Measurements from ENCODE around the gene ABR. TPM values are rescaled to one million over a fixed set of nuclear protein-coding genes. Genes with fewer than 3 reads are reported as not detected.

The ABR gene
- polyA plus RNA-seq, 2 of the 4 experiments (the other 2 are of a cell fraction) = 70.9 to 73.8 TPM

DNA sequence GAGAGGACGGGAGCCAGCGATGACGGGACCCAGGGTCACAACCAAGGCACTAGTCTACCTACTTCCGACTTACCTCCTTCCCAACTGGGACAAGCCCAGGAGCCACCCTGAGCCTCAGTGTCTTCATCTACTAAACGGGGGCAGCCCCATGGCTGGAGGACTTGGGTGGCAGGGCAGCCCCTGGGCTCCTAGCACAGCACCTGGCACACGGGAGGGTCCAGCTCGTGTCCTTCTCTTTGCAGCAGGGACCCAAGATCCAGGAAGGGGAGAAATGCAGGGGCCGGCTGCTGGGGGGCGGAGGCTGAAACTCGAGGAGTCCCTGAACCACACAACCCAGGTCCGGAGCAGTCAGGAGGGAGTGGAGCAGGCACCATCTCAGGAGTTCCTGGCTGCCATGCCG is 63.2 kb downstream of the ABR start:
- H3K27ac ChIP-seq = peak overlapping the region; percentile 27 to 99; a peak in 4 of 6 replicates
- CTCF ChIA-PET = interaction anchor here (1.4 to 7.0 kb wide), 6 partner anchors 7 to 71 kb away, joined by 4 to 57 read pairs (median 22); no protein-coding TSS in a partner anchor
- H3K9me3 ChIP-seq = no peaks in the 10 kb centered on the region; the same call in 2 of the 3 replicates
- POLR2A ChIA-PET = no interaction called here
- peaks cover 34% of the 10 kb centered on the region for H3K4me1 ChIP-seq
- H3K4me3 ChIP-seq = no peak overlapping the region
- WGBS (ENCODE audit: missing lambda C conversion rate) = 77% methylated on average over 12 of the region's 12 CpGs
- DNase-seq (ENCODE audit: low read depth in 1 of 2, low spot score in 1 of 2) = no peak
- TF ChIP-seq, protein P1, sequence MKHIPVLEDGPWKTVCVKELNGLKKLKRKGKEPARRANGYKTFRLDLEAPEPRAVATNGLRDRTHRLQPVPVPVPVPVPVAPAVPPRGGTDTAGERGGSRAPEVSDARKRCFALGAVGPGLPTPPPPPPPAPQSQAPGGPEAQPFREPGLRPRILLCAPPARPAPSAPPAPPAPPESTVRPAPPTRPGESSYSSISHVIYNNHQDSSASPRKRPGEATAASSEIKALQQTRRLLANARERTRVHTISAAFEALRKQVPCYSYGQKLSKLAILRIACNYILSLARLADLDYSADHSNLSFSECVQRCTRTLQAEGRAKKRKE (CRISPR knock-in tag; IDR thresholded peaks at IDR 0.05; ENCODE audit: low read depth) = no peak
- no peak for TF ChIP-seq FOSB (CRISPR knock-in tag; IDR thresholded peaks at IDR 0.05)
- TF ChIP-seq, protein P2, sequence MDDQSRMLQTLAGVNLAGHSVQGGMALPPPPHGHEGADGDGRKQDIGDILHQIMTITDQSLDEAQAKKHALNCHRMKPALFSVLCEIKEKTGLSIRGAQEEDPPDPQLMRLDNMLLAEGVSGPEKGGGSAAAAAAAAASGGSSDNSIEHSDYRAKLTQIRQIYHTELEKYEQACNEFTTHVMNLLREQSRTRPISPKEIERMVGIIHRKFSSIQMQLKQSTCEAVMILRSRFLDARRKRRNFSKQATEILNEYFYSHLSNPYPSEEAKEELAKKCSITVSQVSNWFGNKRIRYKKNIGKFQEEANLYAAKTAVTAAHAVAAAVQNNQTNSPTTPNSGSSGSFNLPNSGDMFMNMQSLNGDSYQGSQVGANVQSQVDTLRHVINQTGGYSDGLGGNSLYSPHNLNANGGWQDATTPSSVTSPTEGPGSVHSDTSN (IDR thresholded peaks at IDR 0.05) = no peak
- TF ChIP-seq, protein P3, sequence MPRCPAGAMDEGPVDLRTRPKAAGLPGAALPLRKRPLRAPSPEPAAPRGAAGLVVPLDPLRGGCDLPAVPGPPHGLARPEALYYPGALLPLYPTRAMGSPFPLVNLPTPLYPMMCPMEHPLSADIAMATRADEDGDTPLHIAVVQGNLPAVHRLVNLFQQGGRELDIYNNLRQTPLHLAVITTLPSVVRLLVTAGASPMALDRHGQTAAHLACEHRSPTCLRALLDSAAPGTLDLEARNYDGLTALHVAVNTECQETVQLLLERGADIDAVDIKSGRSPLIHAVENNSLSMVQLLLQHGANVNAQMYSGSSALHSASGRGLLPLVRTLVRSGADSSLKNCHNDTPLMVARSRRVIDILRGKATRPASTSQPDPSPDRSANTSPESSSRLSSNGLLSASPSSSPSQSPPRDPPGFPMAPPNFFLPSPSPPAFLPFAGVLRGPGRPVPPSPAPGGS (IDR thresholded peaks at IDR 0.05) = no peak
- no peak for TF ChIP-seq ZSCAN20 (CRISPR knock-in tag; IDR thresholded peaks at IDR 0.05)
- no peak for TF ChIP-seq RARB (CRISPR knock-in tag; IDR thresholded peaks at IDR 0.05)
- no peak for TF ChIP-seq HOXB13 (CRISPR knock-in tag; IDR thresholded peaks at IDR 0.05; ENCODE audit: low read depth)
- TF ChIP-seq CHD4 (IDR thresholded peaks at IDR 0.05; ENCODE audit: borderline replicate concordance) = no peak
- no peak for TF ChIP-seq ZC3H11A (IDR thresholded peaks at IDR 0.05)
- TF ChIP-seq RAD21 (conservative IDR thresholded peaks at IDR 0.05 in 1 of 2, IDR thresholded peaks at IDR 0.05 in 1 of 2) = no peak
- no peak for TF ChIP-seq CBX2 (IDR thresholded peaks at IDR 0.05; ENCODE audit: borderline replicate concordance, low read depth)
- TF ChIP-seq, protein P4, sequence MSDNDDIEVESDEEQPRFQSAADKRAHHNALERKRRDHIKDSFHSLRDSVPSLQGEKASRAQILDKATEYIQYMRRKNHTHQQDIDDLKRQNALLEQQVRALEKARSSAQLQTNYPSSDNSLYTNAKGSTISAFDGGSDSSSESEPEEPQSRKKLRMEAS (IDR thresholded peaks at IDR 0.05) = no peak
- no peak for TF ChIP-seq RCOR1 (IDR thresholded peaks at IDR 0.05; ENCODE audit: low read depth, low read length)
- TF ChIP-seq KDM5A (IDR thresholded peaks at IDR 0.05) = no peak
- TF ChIP-seq, protein P5, sequence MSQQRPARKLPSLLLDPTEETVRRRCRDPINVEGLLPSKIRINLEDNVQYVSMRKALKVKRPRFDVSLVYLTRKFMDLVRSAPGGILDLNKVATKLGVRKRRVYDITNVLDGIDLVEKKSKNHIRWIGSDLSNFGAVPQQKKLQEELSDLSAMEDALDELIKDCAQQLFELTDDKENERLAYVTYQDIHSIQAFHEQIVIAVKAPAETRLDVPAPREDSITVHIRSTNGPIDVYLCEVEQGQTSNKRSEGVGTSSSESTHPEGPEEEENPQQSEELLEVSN (IDR thresholded peaks at IDR 0.05; ENCODE audit: borderline replicate concordance, low read depth) = no peak
- TF ChIP-seq RNF2 (IDR thresholded peaks at IDR 0.05; ENCODE audit: borderline replicate concordance, low read depth) = no peak
- no peak for ATAC-seq
- no peak for FAIRE-seq
- H3K4me2 ChIP-seq = no peak overlapping the region

DNA sequence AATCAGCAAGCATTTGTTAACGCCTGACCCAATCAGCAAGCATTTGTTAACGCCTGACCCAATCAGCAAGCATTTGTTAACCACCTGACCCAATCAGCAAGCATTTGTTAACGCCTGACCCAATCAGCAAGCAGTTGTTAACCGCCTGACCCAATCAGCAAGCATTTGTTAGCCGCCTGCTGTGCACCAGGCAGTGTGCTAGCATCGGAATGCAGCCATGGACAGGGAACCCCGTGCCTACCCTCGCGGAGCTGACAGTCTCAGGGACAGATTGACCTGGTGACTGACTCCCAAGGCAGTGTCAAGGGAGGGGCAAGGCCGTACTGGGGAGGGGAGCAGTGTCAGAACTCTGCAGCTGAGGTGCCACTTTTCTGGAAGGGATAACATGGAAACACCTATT is 66.9 kb downstream of the ABR start:
- Histone ChIP-seq H3K4me3 (no peak overlapping the region), H3K9me3 (no peaks in the 10 kb centered on the region), H3K4me2 (no peak overlapping the region), H3K27ac (peak overlapping the region; percentile 98 to 99; a peak in 5 of 6 replicates), H3K4me1 (peaks cover 56% of the 10 kb centered on the region)
- CTCF ChIA-PET = interaction anchor here (1.0 to 7.0 kb wide), 6 partner anchors 11 to 73 kb away, joined by 3 to 57 read pairs (median 12); no protein-coding TSS in a partner anchor
- no peak for FAIRE-seq
- ATAC-seq = no peak
- 85% methylated on average over 10 of the region's 10 CpGs for WGBS (ENCODE audit: missing lambda C conversion rate)
- TF ChIP-seq EP300 (IDR thresholded peaks at IDR 0.05) (no peak), RARB (CRISPR knock-in tag; IDR thresholded peaks at IDR 0.05) (no peak), ZSCAN20 (CRISPR knock-in tag; IDR thresholded peaks at IDR 0.05) (no peak), ZNF302 (CRISPR knock-in tag; IDR thresholded peaks at IDR 0.05) (no peak), ZFP36 (IDR thresholded peaks at IDR 0.05; ENCODE audit: borderline replicate concordance, partially characterized antibody) (no peak), SMC3 (IDR thresholded peaks at IDR 0.05) (no peak), JUN (IDR thresholded peaks at IDR 0.05) (no peak)
- POLR2A ChIA-PET = no interaction called here
- peak in 1 of 2 experiments; percentile 76 for DNase-seq (ENCODE audit: low read depth in 1 of 2, low spot score in 1 of 2)
